PFSK-1 (cell line): Measurements from ENCODE around the gene LBHD1.
A peak's percentile ranks its signal among the peaks of the same experiment; 100 is the strongest.

Experiments
- FOXP2 ChIP-seq: optimal IDR thresholded peaks from 2 replicates; pipeline ENCODE3; 2011; ENCODE audit warnings: borderline replicate concordance, control low read depth, inconsistent platforms; ENCODE audit not compliant: insufficient read depth; ENCODE audit errors: extremely low read length, extremely low read depth
- POLR2AphosphoS5 ChIP-seq: IDR thresholded peaks from 2 replicates; pipeline ENCODE4 v1.6.1; 2012; ENCODE audit warnings: low read depth, mild to moderate bottlenecking, control low read depth, low read length, moderate library complexity
- REST ChIP-seq, 2 experiments: IDR thresholded peaks; 2 replicates each; pipeline versions ENCODE4 v1.6.1 to v1.8.0; 2011 to 2012; ENCODE audit warnings: low read depth in 2 of 2, low read length in 2 of 2, control low read depth in 1 of 2, inconsistent platforms in 1 of 2, mild to moderate bottlenecking in 1 of 2, moderate library complexity in 1 of 2; ENCODE audit not compliant: insufficient read depth in 1 of 2
- SIN3A ChIP-seq: IDR thresholded peaks from 2 replicates; pipeline ENCODE4 v1.6.1; 2012; ENCODE audit warnings: mild to moderate bottlenecking, low read length, moderate library complexity, borderline replicate concordance; ENCODE audit not compliant: insufficient read depth
- TAF1 ChIP-seq: IDR thresholded peaks from 2 replicates; pipeline ENCODE4 v1.6.1; 2012; ENCODE audit warnings: low read length, control low read depth, borderline replicate concordance; ENCODE audit not compliant: insufficient read depth

Gene LBHD1

GRCh38 chr11:62676698-62677097 lies 4.6 kb upstream of the LBHD1 start:
- no peak for TF ChIP-seq POLR2AphosphoS5
- TF ChIP-seq REST (IDR thresholded peaks at IDR 0.05; ENCODE audit: insufficient read depth in 1 of 2, low read depth in 2 of 2, low read length in 2 of 2), result no peak
- TF ChIP-seq TAF1, result no peak
- TF ChIP-seq FOXP2, result no peak

GRCh38 chr11:62673196-62673525 lies 1.1 kb upstream of the LBHD1 start:
- no peak for TF ChIP-seq TAF1

- no peak for TF ChIP-seq POLR2AphosphoS5
- TF ChIP-seq FOXP2, result no peak
- no peak for TF ChIP-seq TAF1
- TF ChIP-seq REST (IDR thresholded peaks at IDR 0.05; ENCODE audit: insufficient read depth in 1 of 2, low read depth in 2 of 2, low read length in 2 of 2), result no peak
- no peak for TF ChIP-seq SIN3A
These were observed 845 bp downstream of the LBHD1 start for GRCh38 chr11:62671236-62671607.

- TF ChIP-seq FOXP2, result no peak
- TF ChIP-seq TAF1, result no peak
- no peak for TF ChIP-seq POLR2AphosphoS5
- TF ChIP-seq SIN3A, result no peak
- no peak for TF ChIP-seq REST (IDR thresholded peaks at IDR 0.05; ENCODE audit: insufficient read depth in 1 of 2, low read depth in 2 of 2, low read length in 2 of 2)
These were observed 2.5 kb downstream of the LBHD1 start for GRCh38 chr11:62669420-62670161.

GRCh38 chr11:62667460-62667859 lies 4.6 kb downstream of the LBHD1 start:
- TF ChIP-seq SIN3A (0 out of 2 replicates have a peak, but pooled peaks have one; percentile 55), POLR2AphosphoS5 (no peak)

GRCh38 chr11:62666259-62666926 lies 5.7 kb downstream of the LBHD1 start:
- TF ChIP-seq REST (IDR thresholded peaks at IDR 0.05; ENCODE audit: insufficient read depth in 1 of 2, low read depth in 2 of 2, low read length in 2 of 2) (no peak), POLR2AphosphoS5 (peak; percentile 66; the same call in 1 of the 2 replicates), TAF1 (no peak), FOXP2 (peak; percentile 36), SIN3A (peak; percentile 62; the same call in 1 of the 2 replicates)
